ENCODE data around the gene KIAA0930. TPM values are rescaled to one million over a fixed set of nuclear protein-coding genes. Genes with fewer than 3 reads are reported as not detected.
A peak's percentile ranks its signal among the peaks of the same experiment; 100 is the strongest.

Gene KIAA0930
- total RNA-seq, result 41.8 and 51.0 TPM in 2 replicates

GRCh38 chr22:45240810-45241631, at the start of gene KIAA0930:
TSS of gene KIAA0930 (minus strand) at chr22:45240894. CDS start at chr22:45240703, 191 bp downstream.

GRCh38 chr22:45284705-45285262, 44.1 kb upstream of the KIAA0930 start, which contains the start of gene UPK3A:
TSS of gene UPK3A (plus strand) at chr22:45284949. CDS start at chr22:45285014, 65 bp downstream.

GRCh38 chr22:45163451-45164269, 77.0 kb downstream of the KIAA0930 start, which contains the start of gene NUP50:
TSS of gene NUP50 (plus strand) at chr22:45163925. CDS start at chr22:45168178, 4,253 bp downstream.

Small RNA genes lying within 50 kb of the gene (small RNA-seq; reads per million reads assigned to genes)
- 0.34 reads per million, percentile 14 among the genes with 10 or more reads in this experiment for gene MIR1249

Other genes starting within 250 kb of the KIAA0930 start
- not detected in 2 replicates for gene PHF21B, start 230.9 kb downstream of the KIAA0930 start, total RNA-seq
- 54.5 and 86.7 TPM in 2 replicates for gene NUP50, start 77.0 kb downstream of the KIAA0930 start, total RNA-seq
- not detected in 2 replicates for gene UPK3A, start 44.1 kb upstream of the KIAA0930 start, total RNA-seq
- gene FAM118A, start 69.0 kb upstream of the KIAA0930 start, total RNA-seq, result 11.1 and 51.6 TPM in 2 replicates
- not detected in 2 replicates for gene SMC1B, start 172.7 kb upstream of the KIAA0930 start, total RNA-seq
- 0.38 TPM in 1 of 2 replicates, not detected in the other for gene RIBC2, start 172.8 kb upstream of the KIAA0930 start, total RNA-seq